GM21515 (cell line): ENCODE results near the gene PRKG1.

ENCODE experiments used
- ATAC-seq: cut with Tn5 transposase; IDR thresholded peaks from one replicate; pipeline ENCODE4 v1.9.1; 2021; ENCODE audit not compliant: unreplicated experiment

Gene PRKG1

GRCh38 chr10:51487576-51487975 is 413.3 kb downstream of the PRKG1 start:
- no peak for ATAC-seq

- no peak for ATAC-seq
Observed at GRCh38 chr10:51488766-51489408, 414.6 kb downstream of the PRKG1 start.

- ATAC-seq: no peak
Observed at GRCh38 chr10:51498424-51498823, 424.1 kb downstream of the PRKG1 start.

- ATAC-seq: no peak
Observed at GRCh38 chr10:51501396-51501795, 427.1 kb downstream of the PRKG1 start.

- ATAC-seq: no peak
Observed at GRCh38 chr10:51502124-51502523, 427.8 kb downstream of the PRKG1 start.

GRCh38 chr10:51503378-51503777 is 429.1 kb downstream of the PRKG1 start:
- ATAC-seq: no peak

- no peak for ATAC-seq
Observed at GRCh38 chr10:51507476-51507875, 433.2 kb downstream of the PRKG1 start.

GRCh38 chr10:51508156-51508555 is 433.9 kb downstream of the PRKG1 start:
- no peak for ATAC-seq

- ATAC-seq: no peak
Observed at GRCh38 chr10:51510231-51510630, 435.9 kb downstream of the PRKG1 start.

GRCh38 chr10:51521605-51522004 is 447.3 kb downstream of the PRKG1 start:
- ATAC-seq: no peak

- no peak for ATAC-seq
Observed at GRCh38 chr10:51522858-51523257, 448.6 kb downstream of the PRKG1 start.

GRCh38 chr10:51523440-51523839 is 449.2 kb downstream of the PRKG1 start:
- no peak for ATAC-seq

GRCh38 chr10:51524041-51524440 is 449.8 kb downstream of the PRKG1 start:
- ATAC-seq: no peak

- ATAC-seq: no peak
Observed at GRCh38 chr10:51527522-51528219, 453.4 kb downstream of the PRKG1 start.

GRCh38 chr10:51528527-51528926 is 454.2 kb downstream of the PRKG1 start:
- ATAC-seq: no peak

GRCh38 chr10:51530541-51530940 is 456.3 kb downstream of the PRKG1 start:
- ATAC-seq: no peak

- ATAC-seq: no peak
Observed at GRCh38 chr10:51532044-51532443, 457.8 kb downstream of the PRKG1 start.

- no peak for ATAC-seq
Observed at GRCh38 chr10:51542853-51543252, 468.6 kb downstream of the PRKG1 start.

GRCh38 chr10:51544933-51545332 is 470.6 kb downstream of the PRKG1 start:
- ATAC-seq: no peak

GRCh38 chr10:51547941-51548340 is 473.7 kb downstream of the PRKG1 start:
- ATAC-seq: no peak

GRCh38 chr10:51552879-51553278 is 478.6 kb downstream of the PRKG1 start:
- no peak for ATAC-seq

- no peak for ATAC-seq
Observed at GRCh38 chr10:51564896-51565510, 490.7 kb downstream of the PRKG1 start.
